GM21515 (cell line): ENCODE data around the gene UBE2H.

Experiments
- ATAC-seq: cut with Tn5 transposase; IDR thresholded peaks from one replicate; pipeline ENCODE4 v1.9.1; 2021; ENCODE audit not compliant: unreplicated experiment

Gene UBE2H

DNA sequence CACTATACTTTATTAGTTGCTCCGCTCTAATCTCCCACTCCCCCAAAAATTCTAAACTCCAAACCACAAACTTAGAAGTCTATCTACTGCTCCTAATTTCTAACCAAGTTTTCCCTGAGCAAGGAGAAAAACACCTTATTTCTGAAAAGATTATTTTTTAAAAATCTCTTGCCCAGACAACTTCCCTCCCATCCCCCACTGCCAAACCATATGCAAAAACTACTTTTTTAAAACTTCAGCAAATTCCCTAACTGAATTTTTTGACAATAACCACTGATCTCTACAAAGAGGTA, 1.9 kb downstream of the UBE2H start:
- no peak for ATAC-seq

- no peak for ATAC-seq
These were observed 2.4 kb downstream of the UBE2H start for GRCh38 chr7:129950191-129950932.

- ATAC-seq, result no peak
These were observed 3.2 kb downstream of the UBE2H start for GRCh38 chr7:129949292-129950133.

DNA sequence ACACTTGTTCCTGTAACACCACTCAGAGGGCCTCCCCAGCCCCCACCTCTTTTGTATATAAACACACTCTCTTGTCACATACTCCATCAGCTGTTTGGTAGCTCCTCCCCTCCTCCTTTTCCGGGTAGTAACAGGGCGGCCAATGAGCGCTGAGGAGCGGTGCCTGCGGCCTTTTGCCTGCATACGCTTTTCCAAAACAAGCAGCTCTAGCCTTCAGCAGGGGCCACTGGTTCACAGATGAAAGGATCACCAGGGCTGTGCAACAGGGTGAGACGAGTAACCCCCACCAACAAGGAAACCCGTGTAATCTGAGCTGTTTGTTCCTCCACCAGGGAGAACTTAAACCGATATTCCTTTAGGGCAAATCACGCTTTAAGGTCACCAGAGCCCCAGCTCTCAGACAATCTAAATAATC, 3.9 kb downstream of the UBE2H start:
- ATAC-seq, result peak; percentile 59

DNA sequence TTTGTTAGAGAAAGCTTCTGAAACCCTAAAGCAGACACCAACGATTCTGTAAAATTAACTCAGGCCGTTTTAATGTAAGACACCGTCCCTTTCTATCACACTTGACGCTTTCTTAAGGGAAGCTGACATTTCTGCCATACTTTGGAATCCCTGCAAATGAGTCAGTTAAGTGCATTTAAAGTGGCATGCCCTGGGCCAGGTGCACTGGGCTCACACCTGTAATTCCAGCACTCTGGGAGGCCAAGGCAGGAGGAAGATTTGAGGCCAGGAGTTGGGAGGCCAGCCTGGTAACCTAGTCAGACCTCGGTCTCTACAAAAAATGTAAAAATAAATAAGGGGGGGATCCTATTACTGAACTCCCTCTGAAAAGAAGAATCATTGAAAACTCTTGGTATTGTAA, 4.4 kb downstream of the UBE2H start:
- ATAC-seq, result no peak

GRCh38 chr7:129947701-129948100, 5.1 kb downstream of the UBE2H start:
- ATAC-seq, result no peak

- ATAC-seq, result no peak
These were observed 5.7 kb downstream of the UBE2H start for GRCh38 chr7:129947049-129947448.

GRCh38 chr7:129946282-129946681, 6.5 kb downstream of the UBE2H start:
- ATAC-seq, result no peak

DNA sequence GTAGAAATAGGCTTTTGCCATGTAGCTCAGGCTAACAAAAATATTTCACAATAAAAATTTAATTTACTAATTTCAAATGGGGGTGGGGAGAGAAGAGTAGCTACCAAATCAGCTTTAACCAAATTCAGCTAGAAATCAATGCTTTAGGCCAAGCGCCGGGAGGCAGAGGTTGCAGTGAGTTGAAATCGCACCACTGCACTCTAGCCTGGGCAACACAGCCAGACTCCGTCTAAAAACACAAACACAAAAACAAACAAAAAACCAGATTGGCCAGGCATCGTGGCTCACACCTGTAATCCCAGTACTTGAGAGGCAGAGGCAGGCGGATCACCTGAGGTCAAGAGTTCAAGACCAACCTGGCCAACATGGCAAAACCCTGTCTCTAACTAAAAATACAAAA, 9.4 kb downstream of the UBE2H start:
- no peak for ATAC-seq

DNA sequence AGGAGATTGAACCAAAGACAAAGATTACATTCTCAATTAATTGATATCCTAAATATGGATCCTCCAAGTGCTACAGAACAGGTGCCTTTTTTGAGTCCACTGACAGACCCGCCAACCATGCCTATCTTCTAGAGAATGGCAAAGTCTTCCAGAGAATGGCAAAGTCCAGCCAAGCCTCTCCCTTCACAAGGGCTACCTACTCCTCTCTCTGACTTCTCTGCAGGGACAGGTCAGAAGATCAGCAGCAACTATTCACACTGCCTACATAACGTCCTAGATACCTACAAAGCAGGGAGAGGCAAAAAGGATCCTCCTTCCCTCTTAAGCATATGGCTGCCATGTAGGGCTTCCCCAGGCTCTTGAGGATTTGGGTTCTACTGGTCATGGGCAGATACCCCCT, 12.4 kb downstream of the UBE2H start:
- ATAC-seq, result no peak

DNA sequence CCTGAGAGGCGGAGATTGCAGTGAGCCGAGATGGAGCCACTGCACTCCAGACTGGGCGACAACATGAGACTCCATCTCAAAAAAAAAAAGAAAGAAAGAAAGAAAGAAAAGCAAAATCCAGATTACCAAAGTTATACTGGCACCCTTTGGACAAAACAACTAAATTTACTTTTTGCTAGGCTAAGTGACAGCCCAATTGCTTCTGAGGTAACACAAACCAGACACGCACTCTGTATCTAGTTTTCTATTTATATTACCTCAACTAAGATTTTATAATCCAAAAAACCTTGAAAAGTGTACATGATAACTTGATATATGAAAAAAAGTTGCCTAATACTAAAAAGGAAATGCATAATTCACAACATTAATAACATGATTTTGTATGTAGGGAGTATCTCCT, 12.9 kb downstream of the UBE2H start:
- no peak for ATAC-seq

- no peak for ATAC-seq
These were observed 19.1 kb downstream of the UBE2H start for GRCh38 chr7:129933627-129934026.

DNA sequence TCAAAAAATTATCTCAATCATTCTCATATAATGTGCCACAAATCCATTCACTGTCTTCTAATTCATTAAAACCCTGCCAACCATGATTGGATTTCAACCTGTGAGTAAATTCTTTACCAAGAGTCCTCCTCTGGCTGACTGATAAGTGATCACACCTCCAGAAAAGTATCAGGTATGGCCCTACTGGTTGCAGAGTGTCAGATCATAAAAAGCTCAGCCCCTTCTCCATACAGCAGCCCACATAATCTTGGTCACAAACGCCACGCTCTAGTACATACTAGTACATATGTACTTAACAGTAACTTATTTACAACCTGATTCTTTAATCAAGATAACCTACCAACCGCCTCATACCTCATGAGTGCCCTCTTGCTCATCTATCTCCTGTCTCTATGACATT, 26.1 kb downstream of the UBE2H start:
- ATAC-seq, result no peak

- no peak for ATAC-seq
These were observed 27.3 kb downstream of the UBE2H start for GRCh38 chr7:129925416-129926002.

DNA sequence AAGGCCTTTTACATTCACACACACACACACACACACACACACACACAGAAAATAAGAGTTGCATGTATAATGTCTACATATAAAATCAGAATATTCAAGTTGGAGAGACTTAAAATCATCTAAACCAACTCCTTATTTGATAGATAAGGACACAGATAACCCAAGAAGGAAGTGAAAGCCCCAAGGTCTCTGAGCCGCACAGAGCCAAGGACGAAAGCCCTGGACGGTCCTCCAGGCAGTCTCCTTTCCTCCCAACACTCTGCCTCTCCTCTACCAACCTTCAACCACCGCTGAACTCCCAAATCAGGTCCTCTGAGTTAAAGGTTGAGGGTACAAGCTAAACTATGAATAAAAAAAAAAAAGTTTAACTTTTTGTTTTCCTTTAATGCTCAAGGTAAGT, 28.2 kb downstream of the UBE2H start:
- ATAC-seq, result no peak

DNA sequence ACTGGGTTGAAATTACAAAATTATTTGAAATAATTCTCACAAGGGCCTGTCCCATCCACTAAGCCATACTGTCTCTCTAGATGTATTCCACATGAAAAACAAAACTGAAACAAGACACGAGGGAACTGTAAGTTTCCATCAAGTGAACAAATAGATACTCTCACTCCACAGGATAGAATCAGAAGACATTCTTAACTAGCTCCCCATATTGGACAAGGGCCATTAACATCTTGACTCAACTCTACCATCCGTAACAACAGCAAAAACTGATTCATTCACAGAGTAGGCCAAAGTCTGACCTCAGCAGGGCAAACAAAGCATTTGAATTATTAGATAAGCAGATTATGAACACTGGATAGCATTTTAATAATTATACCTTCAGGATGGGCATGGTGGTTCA, 29.1 kb downstream of the UBE2H start:
- ATAC-seq, result peak; percentile 57

DNA sequence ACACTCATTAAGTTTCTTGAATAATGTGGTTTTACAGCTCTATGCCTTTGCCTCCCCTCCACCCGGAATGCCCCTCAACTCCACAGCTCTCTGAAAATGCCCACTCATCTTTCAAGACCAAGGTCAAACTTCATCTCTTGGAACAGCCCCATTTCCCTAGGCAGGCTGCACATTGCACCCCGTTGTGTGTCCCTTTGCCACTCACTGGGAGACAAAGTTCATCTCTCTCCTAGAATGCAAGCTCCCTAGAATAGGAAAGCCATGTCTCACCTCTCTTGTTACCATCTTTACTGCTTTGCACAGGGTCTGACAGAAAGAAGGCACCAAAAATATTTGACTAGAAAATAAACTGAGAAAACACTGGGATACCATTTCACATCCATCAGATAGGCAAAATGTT, 33.3 kb downstream of the UBE2H start:
- ATAC-seq, result no peak

DNA sequence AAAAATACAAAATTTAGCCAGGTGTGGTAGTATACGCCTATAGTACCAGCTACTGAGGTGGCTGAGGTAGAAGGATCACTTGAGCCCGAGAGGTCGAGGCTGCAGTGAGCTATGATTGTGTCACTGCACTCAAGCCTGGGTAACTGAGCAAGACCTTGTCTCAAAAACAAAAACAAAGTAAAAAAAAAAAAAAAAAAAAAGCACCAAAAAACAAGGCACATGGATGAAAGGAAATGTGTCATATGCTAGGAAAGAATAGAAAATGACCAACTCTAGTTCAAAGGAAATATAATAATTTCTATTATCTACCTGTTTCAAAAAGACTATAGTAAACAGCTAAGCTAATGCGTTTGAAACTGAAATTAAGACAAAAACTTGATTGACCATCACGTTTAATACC, 33.8 kb downstream of the UBE2H start:
- ATAC-seq, result no peak

DNA sequence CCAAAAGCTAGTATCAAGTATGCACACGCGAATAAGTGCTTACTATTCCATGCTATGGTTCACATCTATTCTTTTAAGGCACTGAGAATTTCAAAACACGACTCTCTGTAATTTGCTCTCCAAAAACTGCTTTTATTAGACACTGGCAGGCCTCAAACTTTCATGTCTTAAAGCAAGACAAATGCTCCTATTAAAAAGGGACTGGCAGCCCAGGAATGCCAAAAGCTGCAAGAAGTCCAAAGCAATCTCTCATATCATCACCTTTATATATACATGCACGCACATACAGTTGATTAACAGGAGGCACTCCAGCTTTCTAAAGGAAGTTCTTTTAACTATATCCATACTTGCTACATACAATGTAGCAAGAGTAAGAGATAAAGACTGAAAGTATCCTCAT, 34.8 kb downstream of the UBE2H start:
- no peak for ATAC-seq

GRCh38 chr7:129914536-129915272, 38.1 kb downstream of the UBE2H start:
- no peak for ATAC-seq

DNA sequence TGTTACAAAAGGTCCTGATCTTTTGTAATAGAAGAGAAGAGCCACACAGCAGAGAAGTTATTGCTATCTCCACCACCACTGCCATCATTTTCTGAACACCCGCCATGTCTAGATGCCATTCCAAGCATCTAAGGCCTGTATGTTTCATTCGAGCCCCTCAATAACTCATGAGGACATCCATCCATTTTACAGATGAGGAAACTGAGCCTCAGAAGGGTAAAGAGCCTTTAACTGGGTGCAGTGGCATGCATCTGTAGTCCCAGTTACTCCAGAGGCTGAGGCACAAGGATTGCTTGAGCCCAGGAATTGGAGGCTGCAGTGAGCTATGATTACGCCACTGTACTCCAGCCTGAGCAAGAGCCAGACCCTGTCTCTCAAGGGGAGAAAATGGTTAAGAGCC, 39.3 kb downstream of the UBE2H start:
- ATAC-seq, result no peak

- no peak for ATAC-seq
These were observed 41.0 kb downstream of the UBE2H start for GRCh38 chr7:129911790-129912189.
